ENCODE measurements around the gene ZNF266. TPM values are rescaled to one million over a fixed set of nuclear protein-coding genes. Genes with fewer than 3 reads are reported as not detected.

ZNF266 gene
- total and polyA plus RNA-seq, 2 experiments from 2014 or later, result 12.7 to 13.9 TPM

- TF ChIP-seq ZNF462 (CRISPR knock-in tag; IDR thresholded peaks at IDR 0.05), result no peak
- TF ChIP-seq CTCF (conservative IDR thresholded peaks at IDR 0.05; ENCODE audit: low read depth in 2 of 2), result no peak
- TF ChIP-seq ZNF331 (CRISPR knock-in tag; IDR thresholded peaks at IDR 0.05; ENCODE audit: low read depth), result no peak
- no peak for TF ChIP-seq EZH2phosphoT487 (IDR thresholded peaks at IDR 0.05; ENCODE audit: unreplicated experiment)
- no peak for TF ChIP-seq POLR2AphosphoS5 (IDR thresholded peaks at IDR 0.05; ENCODE audit: low read depth)
- no peak for TF ChIP-seq ZNF114 (CRISPR knock-in tag; IDR thresholded peaks at IDR 0.05)
Measured at GRCh38 chr19:9461938-9462337, 26.6 kb upstream of the ZNF266 start (continued).

- H3F3A ChIP-seq (replicated peaks; ENCODE audit: low read depth), result no peaks in the 10 kb centered on the region
- no peaks in the 10 kb centered on the region for H4K20me1 ChIP-seq (replicated peaks; ENCODE audit: insufficient read depth)
- H3K27ac ChIP-seq (ENCODE audit: low read depth), result no peak overlapping the region
- H3K27ac Mint-ChIP-seq, result no peak overlapping the region
- H3K4me2 ChIP-seq, result no peak overlapping the region
- no peaks in the 10 kb centered on the region for H3K4me1 ChIP-seq (ENCODE audit: insufficient read depth)
- H3K36me3 ChIP-seq (ENCODE audit: insufficient read depth), result no peaks in the 10 kb centered on the region
- ATAC-seq (no peak), DNase-seq (ENCODE audit: low spot score) (no peak)
- H3K79me2 ChIP-seq (replicated peaks; ENCODE audit: insufficient read depth), result no peaks in the 10 kb centered on the region
- peaks cover 27% of the 10 kb centered on the region for H3K36me3 Mint-ChIP-seq (ENCODE audit: low read depth)
- no peak overlapping the region for H2AFZ ChIP-seq
- H3K4me3 Mint-ChIP-seq, result no peak overlapping the region
- no peaks in the 10 kb centered on the region for H3K27me3 Mint-ChIP-seq (ENCODE audit: insufficient read depth, low read depth, poor library complexity)
- H3K9me2 ChIP-seq (ENCODE audit: insufficient read depth), result no peaks in the 10 kb centered on the region
- no peaks in the 10 kb centered on the region for H3K4me1 Mint-ChIP-seq
- no peaks in the 10 kb centered on the region for H3K27me3 ChIP-seq (ENCODE audit: insufficient read depth)
- H3K4me3 ChIP-seq, result no peak overlapping the region
- peaks cover 98% of the 10 kb centered on the region for H3K9me3 Mint-ChIP-seq
- TF ChIP-seq ZNF114 (CRISPR knock-in tag; IDR thresholded peaks at IDR 0.05) (no peak), ZNF331 (CRISPR knock-in tag; IDR thresholded peaks at IDR 0.05; ENCODE audit: low read depth) (no peak), CTCF (conservative IDR thresholded peaks at IDR 0.05; ENCODE audit: low read depth in 2 of 2) (no peak), ETS1 (IDR thresholded peaks at IDR 0.05) (no peak), JUNB (IDR thresholded peaks at IDR 0.05; ENCODE audit: unreplicated experiment) (no peak), POLR2AphosphoS5 (IDR thresholded peaks at IDR 0.05; ENCODE audit: low read depth) (no peak)
Measured at GRCh38 chr19:9456018-9456689, 20.8 kb upstream of the ZNF266 start.

Data from GM23338 (cell line).